Smooth muscle cell (in vitro differentiated cells): Measurements from ENCODE around the gene KITLG. TPM values are rescaled to one million over a fixed set of nuclear protein-coding genes. Genes with fewer than 3 reads are reported as not detected.

Experiments
- DNase-seq: peaks from one replicate; lab custom pipeline; 2025; ENCODE audit not compliant: unreplicated experiment; lab: John Stamatoyannopoulos, UW
- H2AFZ ChIP-seq: fragments of 200-600 bp; sonication (generic); 2 replicates; pipeline ENCODE4 v1.6.0; 2016; ENCODE audit warnings: antibody characterized with exemption, low read depth, mild to moderate bottlenecking
- H3F3A ChIP-seq: fragments of 200-600 bp; sonication (generic); 2 replicates; pipeline ENCODE4 v1.6.0; 2017; ENCODE audit warnings: antibody characterized with exemption, low read depth
- H3K27ac ChIP-seq: fragments of 200-600 bp; sonication (generic); 2 replicates; pipeline ENCODE4 v1.5.1; 2016; ENCODE audit warnings: low read depth, mild to moderate bottlenecking
- H3K27me3 ChIP-seq: fragments of 200-600 bp; sonication (generic); 2 replicates; pipeline ENCODE4 v1.6.1; 2016; ENCODE audit warnings: low read depth, mild to moderate bottlenecking
- H3K36me3 ChIP-seq: fragments of 200-600 bp; sonication (generic); 2 replicates; pipeline ENCODE4 v1.5.1; 2016; ENCODE audit warnings: low read depth
- H3K4me1 ChIP-seq: fragments of 200-600 bp; sonication (generic); 2 replicates; pipeline ENCODE4 v1.5.1; 2016; ENCODE audit warnings: low read depth
- H3K4me2 ChIP-seq: fragments of 200-600 bp; sonication (generic); 2 replicates; pipeline ENCODE4 v1.6.0; 2016; ENCODE audit warnings: mild to moderate bottlenecking
- H3K4me3 ChIP-seq: fragments of 200-600 bp; sonication (generic); 2 replicates; pipeline ENCODE4 v1.5.1; 2016; ENCODE audit warnings: mild to moderate bottlenecking
- H3K79me2 ChIP-seq: fragments of 200-600 bp; sonication (generic); 2 replicates; pipeline ENCODE4 v1.6.0; 2016; ENCODE audit warnings: low read depth, mild to moderate bottlenecking
- H3K9ac ChIP-seq: fragments of 200-600 bp; sonication (generic); 2 replicates; pipeline ENCODE4 v1.6.0; 2016; ENCODE audit warnings: low read depth
- H3K9me3 ChIP-seq: fragments of 200-600 bp; sonication (generic); replicated peaks from 2 replicates; pipeline ENCODE4 v1.5.1; 2016; ENCODE audit warnings: low read depth
- H4K20me1 ChIP-seq: fragments of 200-600 bp; sonication (generic); 2 replicates; pipeline ENCODE4 v1.6.0; 2016; ENCODE audit warnings: low read depth
- WGBS: methylation state at CpG from one replicate; pipeline ENCODE4 v1.1.7; 2016; ENCODE audit warnings: low lambda C conversion rate; 5-methylcytosine and 5-hydroxymethylcytosine counted together
- polyA plus RNA-seq: library from polyadenylated mRNA; unstranded; fragments of >200 nt; fragmentation: Nextera tagmentation; extraction: Ambion mirVana; gene quantifications from 2 replicates; pipeline ENCODE4 v1.2.1, GENCODE V29; 2016
- total RNA-seq: library from RNA; depleted of rRNA; stranded (reverse); fragments of >200 nt; gene quantifications from 2 replicates; pipeline ENCODE4 v1.2.3, GENCODE V29; 2014
- TF ChIP-seq, protein P1 (sequence below): fragments of 200-600 bp; sonication (generic); IDR thresholded peaks from 2 replicates; pipeline ENCODE4 v1.5.1; 2017; ENCODE audit warnings: borderline replicate concordance, mild to moderate bottlenecking, antibody characterized with exemption; ENCODE audit not compliant: insufficient read depth, poor library complexity, severe bottlenecking

Gene KITLG
- total and polyA plus RNA-seq, 2 experiments from 2014 or later: 2.1 to 8.0 TPM

GRCh38 chr12:88507270-88507669 is 73.0 kb downstream of the KITLG start:
- Histone ChIP-seq H3K79me2 (no peaks in the 10 kb centered on the region), H3K9ac (no peak overlapping the region), H3K9me3 (no peaks in the 10 kb centered on the region), H3K36me3 (no peaks in the 10 kb centered on the region), H3K27me3 (no peaks in the 10 kb centered on the region), H3F3A (no peaks in the 10 kb centered on the region), H3K27ac (no peak overlapping the region), H4K20me1 (no peaks in the 10 kb centered on the region), H3K4me2 (no peak overlapping the region), H3K4me3 (no peak overlapping the region), H2AFZ (no peak overlapping the region), H3K4me1 (no peaks in the 10 kb centered on the region)
- 89% methylated on average over 1 of the region's 1 CpG for WGBS
- TF ChIP-seq, protein P1, sequence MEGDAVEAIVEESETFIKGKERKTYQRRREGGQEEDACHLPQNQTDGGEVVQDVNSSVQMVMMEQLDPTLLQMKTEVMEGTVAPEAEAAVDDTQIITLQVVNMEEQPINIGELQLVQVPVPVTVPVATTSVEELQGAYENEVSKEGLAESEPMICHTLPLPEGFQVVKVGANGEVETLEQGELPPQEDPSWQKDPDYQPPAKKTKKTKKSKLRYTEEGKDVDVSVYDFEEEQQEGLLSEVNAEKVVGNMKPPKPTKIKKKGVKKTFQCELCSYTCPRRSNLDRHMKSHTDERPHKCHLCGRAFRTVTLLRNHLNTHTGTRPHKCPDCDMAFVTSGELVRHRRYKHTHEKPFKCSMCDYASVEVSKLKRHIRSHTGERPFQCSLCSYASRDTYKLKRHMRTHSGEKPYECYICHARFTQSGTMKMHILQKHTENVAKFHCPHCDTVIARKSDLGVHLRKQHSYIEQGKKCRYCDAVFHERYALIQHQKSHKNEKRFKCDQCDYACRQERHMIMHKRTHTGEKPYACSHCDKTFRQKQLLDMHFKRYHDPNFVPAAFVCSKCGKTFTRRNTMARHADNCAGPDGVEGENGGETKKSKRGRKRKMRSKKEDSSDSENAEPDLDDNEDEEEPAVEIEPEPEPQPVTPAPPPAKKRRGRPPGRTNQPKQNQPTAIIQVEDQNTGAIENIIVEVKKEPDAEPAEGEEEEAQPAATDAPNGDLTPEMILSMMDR: no peak
- no peak for DNase-seq

GRCh38 chr12:88505696-88506095 is 74.6 kb downstream of the KITLG start:
- Histone ChIP-seq H3K4me3 (no peak overlapping the region), H3K79me2 (no peaks in the 10 kb centered on the region), H3F3A (no peaks in the 10 kb centered on the region), H2AFZ (no peak overlapping the region), H3K27me3 (no peaks in the 10 kb centered on the region), H3K27ac (no peak overlapping the region), H3K36me3 (no peaks in the 10 kb centered on the region), H3K9ac (no peak overlapping the region), H3K4me2 (no peak overlapping the region), H3K9me3 (no peaks in the 10 kb centered on the region), H4K20me1 (no peaks in the 10 kb centered on the region), H3K4me1 (no peaks in the 10 kb centered on the region)
- TF ChIP-seq, protein P1: no peak
- WGBS: 63% methylated on average over 2 of the region's 2 CpGs
- no peak for DNase-seq

DNA sequence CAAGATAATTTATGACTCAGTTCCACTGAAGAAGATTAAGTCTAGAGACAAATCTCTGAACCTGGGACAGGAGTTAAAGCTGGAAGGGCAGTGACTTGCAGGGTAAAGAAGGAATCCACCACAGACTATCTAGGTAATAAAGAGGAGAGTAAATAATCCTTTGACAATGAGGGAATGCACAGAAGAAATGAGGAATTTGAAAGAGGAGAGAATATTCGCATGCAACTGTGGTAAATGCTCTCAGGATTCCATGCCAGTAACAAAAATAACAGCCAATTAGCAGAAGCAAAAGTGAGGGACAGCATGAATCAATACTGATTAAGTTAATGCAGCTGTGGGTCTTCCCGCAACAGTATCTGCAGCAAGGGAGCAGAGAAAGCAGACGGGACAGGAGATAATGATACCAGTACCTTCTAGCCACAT is 77.0 kb downstream of the KITLG start:
- H3K4me3 ChIP-seq: no peak overlapping the region
- H2AFZ ChIP-seq: no peak overlapping the region
- H3K36me3 ChIP-seq: no peaks in the 10 kb centered on the region
- no peaks in the 10 kb centered on the region for H4K20me1 ChIP-seq
- WGBS: 70% methylated on average over 3 of the region's 3 CpGs
- no peaks in the 10 kb centered on the region for H3K9me3 ChIP-seq
- H3K4me1 ChIP-seq: no peaks in the 10 kb centered on the region
- no peaks in the 10 kb centered on the region for H3K27me3 ChIP-seq
- no peaks in the 10 kb centered on the region for H3F3A ChIP-seq
- H3K79me2 ChIP-seq: no peaks in the 10 kb centered on the region
- H3K9ac ChIP-seq: no peak overlapping the region
- H3K4me2 ChIP-seq: no peak overlapping the region
- no peak for DNase-seq
- TF ChIP-seq, protein P1: no peak
- no peak overlapping the region for H3K27ac ChIP-seq
